HG02610 (cell line): ENCODE measurements around the gene PRRT1.

ENCODE experiments used
- ATAC-seq: cut with Tn5 transposase; IDR thresholded peaks from one replicate; pipeline ENCODE4 v1.9.1; 2021; ENCODE audit warnings: mild to moderate bottlenecking, moderate library complexity; ENCODE audit not compliant: unreplicated experiment

Gene PRRT1

DNA sequence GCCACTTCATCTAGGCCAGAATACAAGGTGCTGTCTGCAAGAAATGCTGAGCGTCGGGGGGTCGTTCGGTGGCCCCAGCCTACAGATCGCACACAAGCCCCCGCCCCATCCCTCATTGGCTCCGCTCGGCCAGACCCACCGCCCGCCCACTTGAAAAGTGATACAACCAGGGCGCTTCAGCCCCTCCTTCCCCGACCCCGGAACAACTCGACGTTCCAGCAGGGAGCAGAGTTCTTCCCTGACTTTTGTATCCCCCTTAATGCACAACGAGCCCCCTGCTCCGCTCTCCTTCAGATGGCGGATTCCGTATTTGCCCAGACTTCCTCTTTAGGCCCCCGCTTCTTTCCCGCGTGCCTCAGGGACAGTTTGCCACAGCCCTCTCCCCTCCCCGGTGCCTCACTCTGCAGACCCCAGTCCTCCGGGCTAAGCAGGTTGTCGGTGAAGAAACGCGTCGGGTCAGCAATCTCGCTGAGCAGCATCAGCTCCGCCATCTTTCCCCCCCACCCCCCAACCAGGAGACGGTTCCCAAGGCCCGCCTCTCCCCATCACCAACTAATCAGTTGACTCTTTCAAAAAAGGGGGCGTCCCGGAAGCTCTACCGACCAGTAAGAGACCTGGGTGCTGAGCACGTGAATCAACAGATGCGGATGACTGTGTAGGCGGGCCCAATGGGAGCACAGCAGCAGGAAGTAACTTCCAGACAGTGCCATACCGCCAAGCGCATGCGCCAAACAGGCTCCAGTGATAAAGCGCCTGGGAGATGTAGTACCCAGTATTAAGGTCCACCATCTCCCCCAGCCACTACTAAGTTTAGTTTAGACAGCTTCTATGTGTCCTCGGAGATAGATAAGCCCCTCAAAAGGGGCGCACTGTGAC, 23.8 kb downstream of the PRRT1 start, which contains the start of gene ATF6B:
Gene ATF6B (minus strand): TSS at position 530 of the 876 bp plus-strand sequence. CDS start 39 bp downstream, at position 491.
- peak; percentile 87 for ATAC-seq

DNA sequence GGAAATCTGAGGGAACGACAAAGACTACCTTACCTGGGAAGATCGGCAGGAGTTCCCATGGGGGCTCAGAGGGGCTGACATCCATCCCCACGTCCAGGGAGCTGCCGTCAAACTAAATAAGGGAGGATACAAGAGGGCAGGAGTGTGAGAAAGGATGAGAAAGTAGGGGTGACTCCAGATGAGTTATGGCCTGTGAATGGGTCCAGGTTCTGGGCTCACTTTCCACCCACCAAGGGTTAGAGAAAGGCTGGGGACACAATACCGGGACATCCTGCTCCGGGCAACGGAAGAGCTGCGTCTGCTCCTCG, 24.4 kb downstream of the PRRT1 start:
- ATAC-seq = no peak

DNA sequence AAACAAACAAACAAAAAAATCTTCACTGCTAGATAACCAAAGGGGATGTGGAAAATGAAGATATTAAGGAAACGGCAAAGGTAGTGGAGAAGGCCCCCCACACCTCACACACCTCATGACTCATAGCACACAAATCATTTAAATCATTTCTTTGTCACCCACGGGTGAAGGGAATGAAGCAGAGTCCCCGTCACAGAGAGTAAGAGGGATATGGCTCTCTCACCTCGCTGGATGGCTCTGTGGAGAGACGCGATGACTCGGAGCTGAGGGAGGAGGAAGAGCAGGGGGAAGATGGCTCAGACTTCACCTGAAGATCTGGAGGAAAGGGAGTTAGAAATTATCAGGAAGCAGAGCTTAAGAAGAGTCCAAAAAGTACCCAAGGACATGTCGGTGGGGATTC, 24.9 kb downstream of the PRRT1 start:
- ATAC-seq = no peak

DNA sequence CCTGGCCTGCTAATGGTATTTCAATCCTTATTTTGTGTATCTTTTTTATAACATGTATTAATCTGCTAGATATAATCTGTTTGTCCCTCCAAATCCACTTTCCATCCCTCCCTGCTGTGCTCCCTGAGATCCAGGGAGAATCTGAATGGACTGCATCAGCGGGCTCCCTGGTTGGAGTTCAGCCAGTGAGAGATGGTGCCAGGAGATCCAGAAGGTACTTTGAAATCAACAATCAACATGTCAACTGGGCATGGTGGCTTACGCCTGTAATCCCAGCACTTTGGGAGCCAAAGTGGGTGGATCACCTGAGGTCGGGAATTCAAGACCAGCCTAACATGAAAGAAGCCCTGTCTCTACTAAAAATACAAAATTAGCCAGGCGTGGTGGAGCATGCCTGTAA, 28.1 kb downstream of the PRRT1 start:
- no peak for ATAC-seq

DNA sequence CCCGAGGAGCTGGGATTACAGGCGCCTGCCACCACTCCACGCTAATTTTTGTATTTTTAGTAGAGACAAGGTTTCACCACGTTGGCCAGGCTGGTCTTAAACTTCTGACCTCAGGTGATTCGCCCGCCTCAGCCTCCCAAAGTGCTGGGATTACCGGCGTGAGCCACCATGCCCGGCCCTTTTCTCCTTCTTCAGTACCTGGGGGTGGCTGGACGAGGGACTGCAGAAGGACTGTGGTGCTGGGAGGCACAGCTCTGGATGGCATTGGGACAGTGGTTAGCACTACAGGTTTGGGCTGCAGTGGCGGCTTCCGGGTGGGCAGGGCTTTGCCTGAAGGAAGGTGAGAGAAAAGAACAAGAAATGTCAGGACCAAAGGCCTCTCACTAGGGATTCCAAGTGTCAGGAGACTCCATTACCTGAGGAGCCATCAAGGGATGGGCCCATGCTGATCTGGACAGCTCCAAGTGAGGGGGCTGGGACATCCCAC, 31.1 kb downstream of the PRRT1 start:
- ATAC-seq = no peak

DNA sequence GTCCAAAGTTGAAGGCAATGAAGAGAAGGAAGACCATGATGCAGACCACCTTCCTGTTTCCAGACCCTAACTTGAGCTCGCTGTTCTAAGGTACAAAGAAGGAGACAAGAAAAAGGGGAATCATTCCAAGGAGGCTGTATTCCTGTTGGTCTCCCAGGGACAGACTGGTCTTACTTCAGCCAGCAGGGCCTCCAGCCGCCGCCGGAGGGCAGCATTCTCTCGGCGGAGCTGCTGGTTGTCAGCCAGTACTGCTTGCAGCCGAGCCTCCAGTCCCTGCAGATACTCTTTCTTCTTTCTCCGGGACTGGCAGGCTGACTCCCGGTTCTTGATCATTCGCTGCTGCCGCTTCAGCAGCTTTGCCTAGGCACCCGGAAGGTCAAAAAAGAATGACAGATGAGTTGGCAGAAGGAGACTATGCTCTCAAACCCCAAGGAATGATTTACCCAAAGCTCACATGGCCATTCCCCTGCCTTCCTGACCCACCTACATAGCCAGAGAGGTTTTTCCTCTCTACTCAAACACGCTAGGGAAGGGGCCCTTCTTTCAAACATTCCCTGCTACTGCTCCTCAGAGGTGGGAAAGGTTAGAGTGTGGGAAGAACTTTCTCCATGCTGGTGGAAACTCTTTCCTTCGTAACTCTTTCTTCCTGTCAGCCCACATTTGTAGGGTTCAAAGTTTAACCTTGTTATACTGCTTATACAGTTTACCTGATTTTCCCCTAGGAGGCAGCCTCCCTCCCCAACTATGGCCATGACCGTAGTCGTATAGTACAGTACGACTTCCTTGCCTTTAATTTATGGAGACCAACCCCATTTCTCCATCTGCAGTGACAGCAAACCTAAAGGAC, 32.7 kb downstream of the PRRT1 start:
- no peak for ATAC-seq

DNA sequence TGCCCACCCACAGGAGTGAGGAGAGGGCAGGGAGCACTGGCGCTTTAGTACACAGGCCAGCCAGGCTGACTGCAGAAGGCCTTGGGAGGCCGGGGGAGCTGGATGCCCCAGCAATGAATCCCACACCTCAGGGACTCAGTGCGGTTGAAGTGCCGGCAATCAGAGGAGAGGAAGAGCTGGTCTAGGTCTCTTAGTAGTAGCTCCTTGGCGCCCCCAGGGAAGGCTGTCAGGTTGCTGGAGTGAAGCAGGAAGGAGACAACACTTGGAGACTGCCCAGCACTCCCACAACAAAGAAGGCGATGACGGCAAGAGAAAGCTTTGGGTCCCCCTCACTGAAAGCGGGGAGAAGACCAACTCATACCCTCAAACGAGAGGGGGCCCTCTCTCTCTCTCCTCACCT, 34.3 kb downstream of the PRRT1 start:
- no peak for ATAC-seq

DNA sequence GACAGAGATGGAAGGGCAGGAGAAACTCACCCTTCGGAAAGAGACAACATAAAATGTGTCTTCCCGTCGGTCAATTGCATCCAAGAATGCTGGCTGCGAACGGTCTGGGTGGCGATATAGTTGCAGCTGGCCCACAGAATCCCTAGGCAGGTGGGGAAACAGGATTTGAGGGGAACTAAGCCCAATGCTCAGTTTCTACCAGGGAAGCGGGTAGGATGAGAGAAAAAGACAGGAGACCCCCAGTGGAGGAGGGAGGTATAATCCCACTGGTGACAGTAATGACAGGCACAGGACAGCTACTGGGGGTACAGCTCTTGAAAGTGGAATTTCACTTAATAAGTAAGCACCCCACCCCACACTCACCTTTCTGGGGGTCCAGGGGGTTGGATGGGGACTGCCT, 35.1 kb downstream of the PRRT1 start:
- ATAC-seq = no peak

DNA sequence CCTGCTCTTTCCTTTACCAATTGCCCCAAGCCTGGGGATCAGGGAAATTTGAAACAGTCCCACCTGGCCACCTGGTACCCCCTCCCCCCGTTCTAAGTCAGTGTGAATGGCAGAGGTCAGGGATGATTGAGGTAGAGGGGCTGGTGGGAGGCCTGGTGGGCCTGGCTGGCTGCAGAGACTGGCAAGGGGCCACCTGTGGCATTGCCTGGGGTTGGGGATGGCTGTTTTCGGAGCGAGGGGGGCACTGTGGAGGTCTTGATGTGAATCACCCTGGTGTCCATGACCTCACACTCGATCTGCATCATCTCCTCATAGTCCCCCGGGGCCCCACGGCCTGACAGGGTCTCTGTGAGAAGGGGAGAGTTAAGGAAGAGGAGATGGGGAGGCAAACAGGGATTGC, 36.1 kb downstream of the PRRT1 start:
- no peak for ATAC-seq

DNA sequence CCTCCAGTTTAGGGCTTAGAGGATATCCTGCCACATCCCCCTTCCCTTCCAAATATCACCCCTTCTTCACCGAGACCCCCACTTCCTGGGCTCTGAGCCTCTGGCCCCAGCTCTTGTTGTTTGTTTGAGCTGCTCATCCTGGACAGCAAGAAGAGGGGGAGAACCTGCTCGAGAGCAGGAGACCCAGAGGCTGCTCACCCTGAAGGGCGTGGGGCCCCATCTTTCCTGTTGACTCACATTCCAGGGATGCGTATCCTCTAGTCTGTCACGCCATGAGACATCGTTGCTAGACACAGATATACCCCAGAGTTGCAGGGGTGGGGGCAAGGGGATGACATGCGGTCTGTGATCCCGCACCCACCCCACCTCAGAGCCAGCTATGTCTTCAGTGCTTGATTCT, 36.9 kb downstream of the PRRT1 start:
- ATAC-seq = no peak

DNA sequence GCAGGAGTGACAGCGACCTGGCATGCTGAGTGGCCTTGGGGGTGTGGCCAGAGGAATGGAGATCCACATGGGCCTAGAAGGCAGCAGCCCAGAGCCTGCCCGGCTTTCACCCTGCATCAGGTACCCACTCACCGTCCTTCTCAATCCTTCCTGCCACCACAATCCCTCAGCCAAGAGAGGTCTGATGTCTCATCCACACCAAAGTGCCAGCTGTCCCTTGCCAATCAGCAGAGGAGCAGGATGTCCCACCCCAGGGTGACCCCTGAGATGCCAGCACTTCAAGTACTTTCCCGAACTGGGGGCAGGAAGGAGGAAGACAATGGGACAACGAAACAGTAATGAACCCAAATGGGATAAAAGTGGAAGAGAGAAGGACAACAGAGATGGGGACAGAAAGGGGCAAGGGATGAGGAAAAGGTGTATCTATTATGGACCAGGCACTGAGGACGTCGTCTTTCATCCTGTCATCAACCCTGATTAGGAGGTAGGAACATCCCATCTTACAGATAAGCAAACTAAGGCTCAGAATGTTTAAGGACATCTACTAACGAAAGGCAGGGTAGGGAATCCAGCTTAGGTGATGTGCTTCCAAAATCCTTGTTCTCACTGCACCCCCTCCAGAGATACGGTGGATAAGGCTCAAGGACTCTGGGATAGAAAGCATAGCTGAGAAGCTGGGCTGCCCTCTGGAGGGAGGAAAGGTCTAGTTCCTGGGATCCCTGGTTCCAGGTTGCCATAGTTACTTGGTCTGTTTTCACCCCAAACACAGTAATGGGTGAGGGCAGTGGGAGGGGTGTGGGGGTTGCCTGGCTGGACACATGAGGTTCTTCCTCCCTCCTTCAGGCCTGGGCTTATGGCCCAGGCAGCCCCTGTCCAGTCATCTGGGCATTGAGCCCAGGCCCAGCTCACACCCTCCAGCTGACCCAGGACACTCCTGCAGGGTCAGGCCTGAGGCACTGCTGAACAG, 38.1 kb downstream of the PRRT1 start:
- ATAC-seq = no peak

DNA sequence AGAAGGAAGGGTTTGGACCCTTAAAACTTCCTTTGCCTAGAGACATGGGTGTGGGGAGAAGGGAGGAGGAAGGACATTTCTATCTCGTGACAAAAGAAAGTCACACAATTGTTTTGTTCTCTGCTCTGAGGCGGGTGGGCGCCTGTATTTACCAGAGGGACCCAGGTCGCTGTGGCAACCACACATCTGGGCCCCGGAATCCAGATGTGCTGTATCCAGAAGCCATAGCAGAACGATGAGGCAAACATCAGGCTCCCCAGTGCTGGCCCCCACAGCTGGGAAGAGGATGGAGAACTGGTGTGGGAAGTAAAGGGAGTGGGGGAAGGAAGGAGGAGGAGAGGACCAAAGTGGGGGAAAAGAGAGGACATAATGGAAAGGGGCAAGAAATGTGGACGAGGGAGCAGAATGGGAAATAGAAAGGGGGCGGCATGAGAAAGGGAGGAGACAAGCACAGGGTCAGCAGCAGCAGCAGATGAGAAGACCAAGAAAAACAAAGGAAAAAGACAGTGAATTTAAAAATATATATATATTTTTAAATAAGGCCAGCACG, 39.2 kb downstream of the PRRT1 start:
- no peak for ATAC-seq

DNA sequence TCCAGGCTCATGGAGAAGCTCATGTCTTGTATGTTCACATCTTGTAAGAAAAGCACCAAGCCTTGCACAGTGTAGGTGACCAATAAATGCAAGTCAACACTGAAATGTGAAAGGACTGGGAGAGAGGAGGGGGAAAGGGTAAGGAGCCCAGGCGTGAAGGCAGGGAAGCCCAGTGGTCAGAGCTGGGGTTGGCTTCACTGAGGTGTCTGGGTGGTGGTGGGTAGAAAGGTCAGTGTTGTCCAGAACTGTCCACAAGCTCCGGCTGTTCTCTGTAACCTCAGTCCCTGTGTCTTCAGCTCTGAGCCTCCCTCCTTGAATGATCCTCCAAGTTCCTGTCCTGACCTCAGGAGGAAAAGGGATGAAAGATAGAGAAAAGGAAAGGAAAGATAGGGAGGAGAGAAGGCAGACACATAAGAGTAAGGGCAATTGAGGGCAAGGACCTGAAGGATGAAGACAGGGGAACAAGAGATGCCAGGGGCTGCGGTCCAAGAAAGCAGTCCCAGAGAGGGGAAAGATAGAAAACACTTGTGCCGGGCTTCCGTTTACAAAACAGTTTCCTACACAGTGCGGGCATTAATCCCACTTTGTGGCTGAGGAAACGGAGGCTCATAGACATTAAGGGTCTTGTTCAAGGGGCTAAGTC, 40.2 kb downstream of the PRRT1 start:
- ATAC-seq = no peak

DNA sequence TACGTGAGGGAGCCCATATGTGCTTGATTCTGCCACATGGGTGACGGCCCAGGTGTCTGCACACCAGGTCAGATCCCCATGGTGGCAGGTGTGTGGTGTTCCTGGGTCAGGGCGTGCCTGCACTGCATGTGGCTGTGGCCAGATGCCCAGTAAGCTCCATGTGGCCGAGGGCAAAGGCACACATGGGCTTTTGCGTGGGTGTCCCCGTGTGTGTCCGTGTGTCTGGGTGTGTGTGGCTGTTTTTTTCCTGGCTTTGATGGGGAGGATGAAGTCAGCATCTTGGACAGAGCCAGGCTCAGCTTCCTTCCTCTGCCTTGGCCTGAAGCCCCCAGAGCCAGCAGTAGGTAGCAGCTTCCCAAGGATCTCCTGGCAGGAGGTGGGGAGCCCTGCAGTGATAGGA, 41.1 kb downstream of the PRRT1 start:
- no peak for ATAC-seq

DNA sequence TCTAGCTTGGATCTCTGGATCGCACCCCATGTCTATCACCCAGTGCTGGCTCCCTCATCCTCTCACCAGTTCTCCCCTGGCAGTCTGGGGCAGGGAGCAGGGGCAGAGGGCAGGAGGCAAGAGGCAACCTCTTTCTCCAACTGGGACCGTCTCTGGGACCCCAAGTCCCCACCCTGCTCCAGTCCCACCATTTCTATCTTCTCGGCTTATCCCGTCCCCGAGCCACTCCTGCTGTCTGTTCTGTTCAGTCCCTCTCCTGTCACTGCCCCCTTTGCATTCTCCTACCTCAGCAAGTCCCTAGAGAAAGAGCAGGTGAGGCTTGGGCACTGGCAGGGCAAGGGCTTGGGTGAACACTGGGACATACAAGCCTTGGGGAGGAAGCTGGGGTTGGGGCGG, 42.0 kb downstream of the PRRT1 start:
- ATAC-seq = no peak

DNA sequence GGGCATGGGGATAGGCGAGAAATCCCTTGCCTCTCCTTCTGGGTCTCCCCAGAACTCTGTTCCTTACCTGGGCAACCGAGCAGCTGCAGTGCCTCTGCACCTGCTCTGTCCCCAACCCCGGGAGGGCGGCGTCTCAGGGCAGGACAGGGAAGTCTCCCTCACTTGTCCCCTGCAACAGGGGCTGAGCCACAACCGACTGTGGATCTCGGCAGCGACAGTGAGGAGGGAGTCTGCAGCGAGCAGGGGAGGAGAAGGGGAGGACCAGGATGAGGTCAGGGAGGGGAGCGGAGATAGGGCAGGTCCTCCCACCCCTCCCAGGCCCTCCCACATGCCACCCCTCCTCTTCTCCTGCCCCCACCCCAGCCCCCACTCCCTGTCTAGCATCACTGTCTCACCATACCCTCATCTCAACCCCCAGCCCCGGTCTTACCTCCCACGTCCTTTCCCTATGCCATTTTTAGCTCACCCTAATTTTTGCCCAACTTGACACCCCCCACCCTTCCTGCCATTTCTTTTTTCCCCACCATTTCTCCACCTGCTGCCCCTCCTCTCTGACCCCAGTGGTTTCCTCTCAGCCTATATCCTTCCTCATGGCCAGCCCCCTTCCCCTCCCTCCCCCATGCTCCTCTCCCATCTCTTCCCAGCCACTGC, 42.5 kb downstream of the PRRT1 start, which contains the start of gene TNXB:
Gene TNXB (minus strand): TSS at position 225 of the 651 bp plus-strand sequence. CDS start 11,140 bp downstream, outside the sequence.
- ATAC-seq = no peak

DNA sequence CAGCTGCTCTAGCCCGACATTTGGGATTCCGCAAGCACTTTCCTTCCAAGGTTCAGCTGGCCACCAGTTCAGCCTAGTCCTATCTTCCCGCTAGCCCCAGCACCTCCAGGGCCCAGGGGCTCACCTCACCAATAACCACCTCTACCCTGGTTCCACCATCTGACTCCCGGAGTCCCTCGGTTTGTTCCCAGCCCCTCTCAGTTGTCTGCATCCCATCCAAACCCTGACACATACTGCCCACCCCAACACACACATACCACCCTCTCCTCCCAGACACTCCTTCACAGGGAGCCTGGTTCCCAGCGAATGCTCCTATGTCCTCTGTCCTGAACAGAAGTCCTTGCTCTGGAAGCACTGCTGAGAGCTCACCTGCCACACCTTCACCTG, 43.0 kb downstream of the PRRT1 start:
- ATAC-seq = no peak

DNA sequence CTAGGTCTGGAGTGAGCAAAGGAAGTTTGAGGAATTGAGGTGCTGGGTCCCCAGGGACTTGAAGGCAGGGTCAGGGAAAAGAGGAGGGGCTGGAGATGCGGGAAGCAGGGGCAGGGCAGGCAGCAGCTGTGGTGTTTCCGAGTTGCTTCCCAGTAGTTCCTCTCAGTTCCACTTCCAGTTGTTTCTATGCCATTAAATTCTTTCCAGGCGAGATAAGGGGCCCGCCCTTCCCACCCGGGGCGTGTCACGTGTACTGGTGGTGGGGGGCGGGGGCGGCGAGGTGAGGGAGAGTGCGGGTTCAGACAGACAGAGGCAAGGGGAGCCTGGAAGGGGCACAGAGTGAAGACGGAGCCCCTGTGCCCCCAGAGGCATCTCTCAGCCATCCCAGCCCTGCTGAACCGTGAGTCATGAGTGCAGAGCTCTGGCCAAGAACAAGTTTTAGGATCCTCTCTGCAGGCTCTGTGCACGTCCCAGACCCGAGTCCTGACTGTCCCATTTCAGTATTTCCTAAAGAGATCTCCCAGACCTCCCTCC, 43.6 kb downstream of the PRRT1 start:
- ATAC-seq = no peak

DNA sequence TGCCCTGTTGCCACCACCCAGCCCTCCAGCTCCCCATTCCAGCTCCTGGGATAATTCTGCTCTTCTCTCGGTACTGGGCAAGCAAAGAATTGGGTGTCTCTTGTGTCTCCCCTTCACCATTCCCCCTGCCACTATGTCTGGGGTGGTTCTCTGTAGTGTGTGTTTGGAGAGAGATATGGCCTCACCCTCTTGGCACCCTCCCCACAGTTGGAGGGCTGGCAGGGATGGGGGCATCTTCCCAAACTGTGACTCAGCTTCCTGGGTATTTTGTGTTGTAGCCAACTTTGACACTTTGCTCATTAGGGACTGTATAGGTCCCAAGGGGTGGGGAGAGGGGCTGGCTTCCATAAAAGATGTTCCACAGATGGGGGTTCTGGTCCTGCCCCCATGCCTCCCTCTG, 44.3 kb downstream of the PRRT1 start:
- no peak for ATAC-seq
